A673 (cell line): ENCODE data around the gene GNG12.

ENCODE experiments used
- CTCF ChIP-seq: fragments of 300-800, 200-600 bp; sonication (generic); conservative IDR thresholded peaks from 2 replicates; pipeline ENCODE4 v1.5.1; 2017; ENCODE audit warnings: low read depth, mild to moderate bottlenecking, antibody characterized with exemption, low read length, moderate library complexity, mixed read lengths
- EZH2 ChIP-seq: fragments of 200-600 bp; sonication (generic); IDR thresholded peaks from 2 replicates; pipeline ENCODE4 v1.6.1; 2017; ENCODE audit warnings: borderline replicate concordance, low read depth, mild to moderate bottlenecking, mixed read lengths, antibody characterized with exemption, low read length; ENCODE audit not compliant: poor library complexity, severe bottlenecking

- TF ChIP-seq CTCF, result no peak
- TF ChIP-seq EZH2, result no peak
These were observed 7.2 kb upstream of the GNG12 start for GRCh38 chr1:67840449-67840848.
